Omental fat pad (tissue), 4 donors: ENCODE measurements around the gene NRG2. TPM values are rescaled to one million over a fixed set of nuclear protein-coding genes. Genes with fewer than 3 reads are reported as not detected.
A peak's percentile ranks its signal among the peaks of the same experiment; 100 is the strongest.

Source experiments
- ATAC-seq: fragments of 150-250 bp; one replicate; pipeline ENCODE4 v1.9.1; 2016; ENCODE audit warnings: mild to moderate bottlenecking, moderate library complexity; ENCODE audit not compliant: low FRiP score
- DNase-seq: peaks from one replicate; pipeline ENCODE4 v3.0.0-alpha.2; 2019; ENCODE audit warnings: low spot score
- total RNA-seq, 4 donors: library from RNA; depleted of rRNA; stranded (reverse); fragments of >200 nt; gene quantifications; one replicate each; pipeline ENCODE4 v1.1.0, GENCODE V29; 2016
- TF ChIP-seq, protein P1 (sequence below), 3 donors: fragments of 450-650 bp; IDR thresholded peaks; one replicate each; pipeline ENCODE4 v1.5.1; 2016 to 2017; ENCODE audit warnings: antibody characterized with exemption in 3 of 3, mild to moderate bottlenecking in 3 of 3, moderate library complexity in 2 of 3

The NRG2 gene
- 10 to 100 TPM in 1 of 4 donors, 1 to 10 TPM in 3; 2.3 to 16.9 (median 5.9) TPM for total RNA-seq

- TF ChIP-seq, protein P1, sequence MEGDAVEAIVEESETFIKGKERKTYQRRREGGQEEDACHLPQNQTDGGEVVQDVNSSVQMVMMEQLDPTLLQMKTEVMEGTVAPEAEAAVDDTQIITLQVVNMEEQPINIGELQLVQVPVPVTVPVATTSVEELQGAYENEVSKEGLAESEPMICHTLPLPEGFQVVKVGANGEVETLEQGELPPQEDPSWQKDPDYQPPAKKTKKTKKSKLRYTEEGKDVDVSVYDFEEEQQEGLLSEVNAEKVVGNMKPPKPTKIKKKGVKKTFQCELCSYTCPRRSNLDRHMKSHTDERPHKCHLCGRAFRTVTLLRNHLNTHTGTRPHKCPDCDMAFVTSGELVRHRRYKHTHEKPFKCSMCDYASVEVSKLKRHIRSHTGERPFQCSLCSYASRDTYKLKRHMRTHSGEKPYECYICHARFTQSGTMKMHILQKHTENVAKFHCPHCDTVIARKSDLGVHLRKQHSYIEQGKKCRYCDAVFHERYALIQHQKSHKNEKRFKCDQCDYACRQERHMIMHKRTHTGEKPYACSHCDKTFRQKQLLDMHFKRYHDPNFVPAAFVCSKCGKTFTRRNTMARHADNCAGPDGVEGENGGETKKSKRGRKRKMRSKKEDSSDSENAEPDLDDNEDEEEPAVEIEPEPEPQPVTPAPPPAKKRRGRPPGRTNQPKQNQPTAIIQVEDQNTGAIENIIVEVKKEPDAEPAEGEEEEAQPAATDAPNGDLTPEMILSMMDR (IDR thresholded peaks at IDR 0.05) = no peak
- ATAC-seq = peak; percentile 67
- DNase-seq = no peak
Observed at GRCh38 chr5:140042643-140043507, at the start of gene NRG2. TSS of gene NRG2 (minus strand) at chr5:140043299.

DNA sequence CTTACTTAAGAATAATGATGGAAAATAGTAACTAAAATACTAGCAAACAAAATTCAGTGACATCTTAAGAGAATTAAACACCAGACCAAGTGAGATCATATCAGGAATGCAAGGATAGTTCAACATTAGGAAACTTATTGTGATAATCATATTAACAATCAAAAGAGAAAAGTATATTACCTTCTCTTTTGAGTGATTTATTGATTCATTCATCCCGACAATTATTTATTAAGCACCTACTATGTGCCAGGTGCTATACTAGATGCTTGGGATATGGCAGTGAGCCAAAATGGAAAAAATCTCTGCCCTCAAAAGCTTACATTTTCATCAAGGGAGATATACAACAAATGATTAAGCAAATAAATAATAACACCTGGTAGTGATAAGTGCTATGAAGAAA lies 47.2 kb upstream of the NRG2 start:
- TF ChIP-seq, protein P1 (IDR thresholded peaks at IDR 0.05) = no peak
- no peak for DNase-seq
- no peak for ATAC-seq

DNA sequence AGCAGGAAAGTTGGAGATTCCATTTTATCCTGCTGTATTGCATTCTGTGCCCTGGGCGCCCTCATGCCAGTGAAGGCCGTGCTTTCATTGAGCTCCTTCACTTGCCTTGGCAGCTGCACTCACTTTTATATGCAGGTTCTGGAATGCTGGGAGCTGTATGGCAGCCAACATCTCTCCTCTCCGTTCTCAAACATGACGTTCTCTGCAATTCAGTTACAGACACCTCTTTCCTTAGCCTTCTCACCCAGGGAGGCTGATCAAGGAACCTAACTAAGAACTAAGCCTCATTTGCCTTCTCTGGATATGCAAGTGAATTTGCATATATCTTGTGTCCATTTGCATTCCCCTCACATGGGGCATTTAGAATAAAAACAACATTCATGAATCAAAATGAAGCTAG lies 41.4 kb upstream of the NRG2 start:
- DNase-seq = no peak
- no peak for ATAC-seq
- TF ChIP-seq, protein P1 (IDR thresholded peaks at IDR 0.05) = no peak

DNA sequence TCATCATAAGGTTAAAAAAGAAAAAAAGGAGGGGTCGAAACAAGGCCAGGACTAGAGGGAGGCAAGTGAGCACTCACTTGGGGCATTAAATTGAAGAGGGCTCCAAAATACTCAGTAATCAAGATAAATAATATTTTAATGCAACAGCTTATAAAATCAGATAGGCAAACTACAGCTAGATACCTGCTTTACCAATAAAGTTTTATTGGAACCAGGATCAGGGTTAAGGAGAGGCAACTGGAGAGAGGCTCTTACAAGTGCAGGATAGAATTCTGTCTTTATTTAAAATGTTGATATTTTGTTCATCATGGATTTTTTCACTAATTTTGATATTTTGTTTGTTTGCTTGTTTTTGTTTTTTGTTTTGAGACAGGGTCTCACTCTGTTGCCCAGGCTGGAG lies 40.6 kb upstream of the NRG2 start:
- no peak for DNase-seq
- TF ChIP-seq, protein P1 (IDR thresholded peaks at IDR 0.05) = no peak
- ATAC-seq = no peak

GRCh38 chr5:140083120-140083519 lies 40.0 kb upstream of the NRG2 start:
- ATAC-seq = no peak
- DNase-seq = no peak
- TF ChIP-seq, protein P1 (IDR thresholded peaks at IDR 0.05) = no peak

- ATAC-seq (no peak), DNase-seq (no peak)
- TF ChIP-seq, protein P1 (IDR thresholded peaks at IDR 0.05) = no peak
Observed at GRCh38 chr5:140076788-140077187, 33.7 kb upstream of the NRG2 start.

- TF ChIP-seq, protein P1 (IDR thresholded peaks at IDR 0.05) = no peak
- ATAC-seq (no peak), DNase-seq (no peak)
Observed at GRCh38 chr5:140076142-140076541, 33.0 kb upstream of the NRG2 start.
